ENCODE data around the gene PHACTR1.

The PHACTR1 gene

DNA sequence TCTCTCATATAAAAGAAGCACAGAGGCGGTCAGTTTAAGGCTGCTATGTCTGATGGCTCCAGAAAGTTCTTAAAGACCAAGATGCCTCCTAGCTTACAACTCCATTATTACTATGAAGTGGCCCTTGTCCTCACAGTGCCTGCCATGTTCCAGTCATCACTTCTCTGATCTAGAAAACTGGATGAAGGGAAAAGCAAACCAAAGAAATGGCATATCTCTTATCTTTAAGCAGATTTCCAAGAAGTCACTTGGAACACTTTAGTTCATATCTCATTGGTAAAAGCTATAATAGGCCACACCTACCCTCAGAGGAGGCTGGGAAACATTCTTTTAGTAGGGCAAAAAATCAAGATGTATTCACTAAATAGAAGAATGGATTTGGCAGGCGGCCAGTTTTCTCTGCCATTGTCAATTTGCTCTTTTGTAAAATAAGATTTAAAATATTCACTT, 322.2 kb downstream of the PHACTR1 start:
- no peak for DNase-seq

DNA sequence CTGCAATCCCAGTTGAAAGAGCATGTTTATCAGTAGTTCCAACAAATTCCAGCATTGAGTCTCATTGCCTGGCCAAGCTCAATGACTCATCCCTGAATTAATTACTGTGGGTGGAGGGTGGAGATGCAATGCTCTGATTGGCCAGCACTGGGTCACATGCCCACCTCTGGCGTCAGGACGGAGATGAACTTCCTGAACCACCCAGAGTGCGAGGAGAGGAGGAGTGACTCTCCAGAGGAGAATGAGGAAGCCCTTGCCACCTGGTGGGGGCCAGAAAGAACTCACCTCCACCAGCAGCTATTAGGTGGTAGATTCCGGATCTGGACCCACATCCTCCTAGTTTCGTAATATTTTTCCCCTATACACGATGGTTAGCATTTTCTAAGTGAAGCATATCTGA, 327.8 kb downstream of the PHACTR1 start:
- DNase-seq = no peak

DNA sequence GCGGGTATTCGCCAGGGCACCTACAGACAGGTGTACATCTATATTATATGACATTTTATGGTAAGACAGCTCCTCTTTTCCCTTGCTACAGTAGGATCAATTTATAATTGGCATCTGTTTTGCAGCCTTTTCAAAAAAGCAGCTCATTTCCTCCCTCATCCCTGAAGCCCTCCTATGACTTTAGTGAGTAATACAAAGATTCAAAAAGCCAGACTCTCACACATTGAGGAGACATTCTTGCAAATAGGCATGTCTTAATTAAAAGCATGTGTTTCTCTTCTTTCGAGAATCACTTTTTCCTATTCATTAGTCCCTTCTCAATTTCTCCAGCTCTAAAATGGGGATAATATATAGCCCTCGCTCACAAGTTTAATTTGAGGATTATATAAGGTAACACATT, 328.3 kb downstream of the PHACTR1 start:
- no peak for DNase-seq

DNA sequence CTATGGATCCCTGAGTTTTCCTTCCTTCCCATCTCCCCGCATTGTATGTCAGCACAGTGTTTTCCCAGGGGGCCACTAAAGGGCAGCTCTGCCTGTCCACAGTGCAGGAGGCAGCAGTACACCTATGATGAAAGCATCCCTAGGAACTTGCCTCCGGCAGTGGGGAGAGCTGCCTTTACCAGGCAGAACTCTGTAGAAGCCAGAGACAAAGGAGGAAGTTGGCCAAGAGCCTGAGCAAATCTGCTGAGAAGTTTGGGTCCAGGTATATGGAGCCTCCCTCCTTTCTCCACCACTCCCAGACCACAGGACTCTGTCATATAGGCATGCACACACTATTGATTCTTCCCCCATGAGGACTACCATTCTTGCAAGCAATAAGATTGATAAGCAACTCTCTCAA, 329.1 kb downstream of the PHACTR1 start:
- DNase-seq = no peak

DNA sequence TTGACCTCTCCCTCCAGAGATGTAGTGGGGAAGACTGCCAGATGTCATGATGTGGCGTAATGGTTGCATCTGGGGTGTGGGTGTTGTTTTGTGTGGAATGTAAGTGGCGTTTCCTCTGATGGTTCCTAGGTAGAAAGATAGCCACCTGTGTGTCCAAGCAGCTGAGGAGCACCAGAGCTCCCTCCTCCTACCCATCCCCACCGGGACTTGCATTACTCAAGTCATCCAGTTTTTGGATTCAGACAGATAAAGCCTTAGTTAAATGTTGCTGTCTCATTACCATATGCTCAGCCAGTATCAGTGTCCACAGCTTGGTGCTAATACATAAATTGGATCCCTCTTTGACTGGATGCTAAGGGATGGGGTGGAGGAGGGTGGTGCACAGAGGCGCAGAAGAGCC, 329.5 kb downstream of the PHACTR1 start:
- DNase-seq = no peak

DNA sequence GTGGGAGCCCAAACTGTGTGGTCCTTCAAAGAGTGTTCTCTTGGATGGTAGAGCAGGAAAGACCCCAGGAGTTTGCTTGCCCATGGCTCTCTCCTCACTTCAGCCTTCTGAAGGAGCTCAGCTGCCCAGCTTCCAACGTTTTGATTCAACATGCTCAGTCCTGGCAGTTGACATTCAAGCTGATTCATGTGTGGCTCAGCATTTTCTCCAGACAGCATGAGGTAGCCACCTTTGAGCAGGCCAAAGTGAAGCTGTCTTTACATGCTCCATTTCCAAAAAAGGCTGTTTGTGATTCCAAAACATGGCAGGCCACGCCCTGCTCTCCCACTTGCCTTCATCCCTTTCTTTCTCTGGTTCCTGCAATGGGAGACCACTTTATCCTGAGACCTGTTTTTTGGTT, 331.5 kb downstream of the PHACTR1 start:
- DNase-seq = no peak

DNA sequence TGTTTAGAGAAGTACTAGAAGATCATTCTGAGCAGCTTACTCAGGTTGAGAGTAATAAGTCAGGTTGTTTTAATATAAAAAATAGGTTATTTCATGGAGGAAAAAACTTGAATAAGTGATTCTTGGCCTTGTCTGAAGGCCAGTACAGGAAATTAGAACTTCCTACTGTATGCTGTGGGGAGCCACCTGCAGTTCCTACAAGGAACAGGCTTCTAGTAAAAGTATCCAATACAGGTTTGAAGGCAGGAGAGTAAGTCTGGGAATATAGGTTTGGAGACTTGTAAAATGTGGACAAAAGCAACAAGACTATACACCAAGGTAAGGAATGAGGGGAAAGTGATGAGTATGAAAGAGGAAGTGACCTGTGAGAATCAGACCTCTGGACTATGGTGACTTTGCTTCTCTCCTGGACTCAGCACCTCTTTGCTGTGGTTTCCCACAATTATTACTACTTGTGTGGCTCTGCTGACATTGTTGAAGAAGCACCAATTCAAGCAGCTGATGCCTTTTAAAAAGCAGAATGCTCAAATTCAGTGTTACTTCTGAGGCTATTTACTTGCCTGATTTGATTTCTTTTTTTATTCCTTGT, 333.2 kb downstream of the PHACTR1 start:
- DNase-seq = no peak

DNA sequence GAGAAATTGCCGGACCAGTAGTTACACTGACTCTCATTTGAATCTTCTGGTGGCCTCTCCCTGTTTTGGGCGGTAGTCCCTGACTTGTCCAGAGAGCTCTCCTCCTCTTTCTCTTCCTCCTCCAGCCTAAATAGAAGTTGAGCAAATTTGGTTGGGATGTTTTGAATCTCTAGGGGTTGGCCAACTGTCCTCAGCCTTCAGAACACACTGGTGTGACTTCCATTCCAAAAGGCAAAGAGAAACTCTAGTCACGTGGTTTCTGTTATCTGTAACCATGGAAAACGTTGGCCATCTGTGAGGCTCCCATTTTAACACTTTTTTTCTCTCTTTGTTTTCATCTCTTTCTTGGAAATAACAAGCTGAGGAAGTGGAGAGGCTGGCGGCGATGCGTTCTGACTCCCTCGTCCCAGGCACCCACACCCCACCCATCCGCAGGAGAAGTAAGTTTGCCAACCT, 336.5 kb downstream of the PHACTR1 start:
- no peak for DNase-seq

DNA sequence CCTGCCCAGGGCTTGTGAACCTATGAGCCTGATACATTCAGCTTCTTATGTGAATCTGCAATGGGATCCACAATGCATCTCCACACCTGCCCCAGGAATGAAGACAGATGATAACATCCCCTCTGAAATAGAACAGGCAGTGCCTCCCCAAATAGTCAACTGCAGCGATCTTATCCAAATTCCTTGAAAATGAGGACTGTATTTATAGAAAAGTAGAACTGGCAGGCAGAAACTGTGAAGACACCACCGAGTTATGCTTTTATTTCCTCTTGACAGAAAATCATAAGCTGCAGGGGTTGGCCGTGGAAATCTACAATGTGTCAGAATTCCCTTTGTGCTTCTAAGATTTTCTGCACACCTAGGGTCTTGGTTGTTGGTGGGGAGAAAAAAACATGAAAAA, 341.5 kb downstream of the PHACTR1 start:
- DNase-seq = no peak

DNA sequence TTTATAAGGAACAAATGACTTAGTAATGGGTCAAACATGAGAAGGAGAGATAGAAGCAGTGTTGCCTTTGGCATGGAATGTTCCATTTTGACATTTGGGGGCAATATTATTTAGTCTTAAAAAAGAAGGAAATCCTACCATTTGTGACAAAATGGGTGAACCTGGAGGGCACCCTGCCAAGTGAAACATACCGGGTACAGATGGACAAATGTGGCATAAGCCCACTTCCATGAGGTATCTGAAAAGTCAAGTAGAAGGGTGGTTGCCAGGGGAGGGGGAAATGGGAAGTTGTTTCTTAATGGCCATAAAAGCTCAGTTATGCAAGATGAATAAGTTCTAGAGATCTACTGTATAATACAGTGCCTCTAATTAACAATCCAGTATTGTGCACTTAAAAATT, 342.5 kb downstream of the PHACTR1 start:
- DNase-seq = no peak

DNA sequence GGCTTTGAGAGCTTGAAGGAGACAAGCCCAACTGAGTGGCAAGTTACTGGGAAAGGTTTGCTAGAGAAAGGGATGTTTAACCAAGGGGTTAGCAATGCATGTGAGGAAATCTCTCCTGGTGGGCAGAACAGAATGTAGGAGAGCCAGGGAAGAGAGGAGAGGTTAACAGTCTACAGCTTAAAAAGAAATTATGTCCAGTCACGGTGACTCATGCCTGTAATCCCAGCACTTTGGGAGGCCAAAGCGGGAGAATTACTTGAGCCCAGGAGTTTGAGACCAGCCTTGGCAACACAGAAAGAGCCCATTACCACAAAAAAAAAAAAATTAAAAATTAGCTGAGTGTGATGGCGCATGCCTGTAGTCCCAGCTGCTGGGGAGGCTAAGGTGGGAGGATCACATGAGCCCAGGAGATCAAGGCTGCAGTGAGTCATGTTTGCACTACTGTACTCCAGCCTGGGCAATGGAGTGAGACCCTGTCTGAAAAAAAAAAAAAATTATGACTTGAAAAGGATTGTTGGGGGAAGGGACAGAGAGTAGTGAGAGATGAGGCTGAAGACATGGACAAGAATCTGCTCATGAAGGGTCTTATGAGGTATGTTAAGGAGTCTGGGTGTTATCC, 346.8 kb downstream of the PHACTR1 start:
- DNase-seq = no peak

DNA sequence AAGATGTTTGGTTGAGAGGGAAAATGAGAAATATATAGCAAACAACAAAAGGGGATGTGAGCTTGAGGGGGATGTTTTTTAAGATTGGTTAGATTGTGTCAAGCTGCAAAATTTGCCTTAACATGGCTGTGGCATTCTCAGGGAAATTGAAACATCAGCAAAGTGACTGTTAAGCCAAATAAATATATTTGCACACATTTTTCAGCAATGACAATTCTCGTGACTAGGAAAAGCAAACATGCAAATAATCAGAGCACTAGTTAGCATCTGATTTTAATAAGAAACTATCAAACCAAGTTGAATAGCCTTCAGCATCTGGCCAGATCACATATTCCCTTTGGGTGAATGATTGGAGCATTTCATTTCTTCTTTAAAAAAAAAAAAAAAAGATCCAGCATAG, 349.0 kb downstream of the PHACTR1 start:
- DNase-seq = no peak

DNA sequence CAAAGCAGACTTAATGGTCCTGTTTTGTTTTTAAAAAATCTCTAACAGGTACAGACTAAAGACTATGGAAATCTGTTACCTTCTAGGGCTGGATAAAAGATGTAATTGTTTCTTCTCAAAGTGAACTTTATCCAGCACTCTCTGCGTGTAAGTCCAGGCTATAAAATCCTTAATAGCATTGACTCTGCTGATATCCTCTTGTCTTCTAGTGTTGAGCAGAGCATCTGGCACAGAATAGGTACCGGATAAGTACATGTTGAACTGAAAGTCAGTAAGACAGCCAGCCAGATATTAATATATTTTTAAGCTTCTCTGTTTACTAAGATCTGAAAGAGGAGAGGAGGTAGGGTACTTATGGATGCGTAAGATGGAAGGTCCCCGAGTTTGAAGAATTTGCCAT, 349.5 kb downstream of the PHACTR1 start:
- DNase-seq = no peak

DNA sequence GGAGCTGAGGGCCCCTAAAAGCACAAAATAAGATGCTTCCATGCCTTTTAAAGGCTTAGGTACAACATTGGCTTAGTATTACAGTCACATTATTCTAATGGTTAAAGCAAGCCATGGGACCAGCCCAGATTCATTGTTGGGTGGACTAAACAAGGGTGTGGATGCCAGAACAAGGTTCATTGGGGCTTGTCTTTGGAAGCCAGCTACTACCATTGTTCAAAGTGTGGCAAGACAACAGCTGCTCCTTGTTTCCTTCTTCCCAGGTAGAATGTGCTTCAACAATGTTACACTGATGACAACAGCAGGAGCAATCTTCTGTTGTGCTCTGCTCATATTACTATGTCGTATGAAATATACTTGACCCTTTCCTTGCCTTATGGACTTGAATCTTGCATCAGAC, 350.3 kb downstream of the PHACTR1 start:
- no peak for DNase-seq

DNA sequence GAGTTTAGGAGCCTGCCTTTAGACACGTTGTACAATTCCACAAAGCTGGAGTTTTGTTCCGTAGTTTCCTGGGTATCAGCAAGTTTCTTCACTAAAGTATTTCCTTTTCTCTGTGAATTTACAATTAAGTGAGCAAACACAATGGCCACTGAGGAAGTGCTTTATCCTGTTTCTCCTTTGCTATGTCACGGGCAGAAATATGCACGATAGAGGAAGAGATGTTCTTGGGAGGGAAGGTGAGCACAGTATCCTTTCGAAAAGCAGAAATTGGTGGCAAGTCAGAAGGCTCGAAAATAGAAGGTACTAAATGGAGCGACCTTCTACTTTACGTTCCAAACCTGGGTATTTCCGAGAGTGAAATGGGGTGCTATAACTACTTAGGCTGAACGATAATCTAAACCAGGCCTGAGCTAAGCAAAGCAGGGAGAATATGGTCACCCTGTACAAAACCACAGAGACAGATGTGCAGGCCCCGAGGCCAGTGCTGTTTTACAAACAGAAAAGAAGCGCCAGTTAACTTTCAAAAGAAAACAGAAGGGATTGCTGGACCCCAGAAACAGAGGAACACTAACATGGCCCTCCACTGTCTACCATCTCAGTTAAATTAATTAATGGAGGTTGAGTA, 352.1 kb downstream of the PHACTR1 start:
- DNase-seq = no peak

DNA sequence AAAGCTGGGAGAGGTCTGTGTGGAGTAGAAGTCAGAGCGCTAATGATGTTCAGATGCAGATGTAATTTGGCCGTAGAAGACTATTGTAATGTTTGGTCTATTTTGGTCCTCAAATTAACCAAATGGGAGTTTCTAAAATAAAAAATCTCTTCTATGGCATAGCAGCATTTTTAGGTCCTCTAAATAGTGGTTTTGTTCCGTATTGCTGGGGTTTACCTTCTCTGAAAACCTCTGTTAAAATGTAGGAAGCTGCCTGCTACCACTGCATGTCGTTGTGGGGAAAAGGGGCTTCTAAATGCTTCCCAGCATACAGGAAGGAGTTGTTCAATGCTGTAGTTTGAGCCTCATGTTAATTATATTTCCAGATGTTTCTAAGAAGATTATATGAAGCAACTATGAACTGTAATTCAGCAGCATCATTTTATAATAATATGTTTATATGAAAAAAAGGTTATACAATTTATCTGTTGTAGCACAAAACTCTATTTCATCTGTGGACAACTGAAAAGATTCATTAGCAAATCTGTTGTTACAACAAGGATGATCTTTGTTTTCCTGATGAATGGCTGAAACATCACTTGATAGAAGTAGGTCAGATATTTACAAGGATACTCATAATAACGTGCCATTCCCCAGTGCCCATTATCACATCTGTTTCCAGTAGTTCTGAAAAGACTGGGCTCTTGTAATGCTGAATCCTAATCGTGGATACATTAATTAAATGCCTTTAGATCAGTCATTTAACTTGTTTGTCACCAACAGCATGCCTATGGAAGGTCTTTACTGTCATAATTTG, 355.2 kb downstream of the PHACTR1 start:
- no peak for DNase-seq

DNA sequence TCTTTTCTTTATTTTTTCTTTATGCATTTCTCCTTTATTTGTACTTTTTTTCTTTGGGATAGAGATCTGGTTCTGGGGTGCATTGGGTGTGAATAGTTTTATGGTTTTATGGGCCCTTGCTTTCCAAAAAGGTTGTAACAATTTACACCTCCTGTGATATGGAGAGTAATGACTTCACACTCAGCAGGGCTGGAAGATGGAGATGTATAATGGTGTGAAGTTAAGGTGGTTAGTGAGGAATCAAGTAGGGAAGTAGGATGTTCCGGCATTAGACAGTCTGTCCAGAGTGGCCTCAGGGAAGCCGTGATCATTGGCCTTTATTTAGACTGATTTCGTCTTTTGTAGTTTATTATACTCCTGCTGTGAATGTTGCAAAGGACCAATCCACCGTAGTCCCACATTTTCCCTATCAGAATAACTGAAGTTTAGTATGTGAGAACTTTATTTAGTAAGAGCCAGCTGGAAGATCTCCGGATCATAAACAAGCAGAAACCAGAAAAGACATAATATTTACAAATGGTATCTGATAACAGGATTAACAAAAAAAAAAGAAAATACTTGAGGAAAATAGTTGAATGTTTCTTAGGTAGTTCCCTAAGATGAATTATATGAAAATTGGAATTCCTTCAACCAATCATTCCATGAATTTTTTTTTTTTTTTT, 356.2 kb downstream of the PHACTR1 start:
- no peak for DNase-seq

DNA sequence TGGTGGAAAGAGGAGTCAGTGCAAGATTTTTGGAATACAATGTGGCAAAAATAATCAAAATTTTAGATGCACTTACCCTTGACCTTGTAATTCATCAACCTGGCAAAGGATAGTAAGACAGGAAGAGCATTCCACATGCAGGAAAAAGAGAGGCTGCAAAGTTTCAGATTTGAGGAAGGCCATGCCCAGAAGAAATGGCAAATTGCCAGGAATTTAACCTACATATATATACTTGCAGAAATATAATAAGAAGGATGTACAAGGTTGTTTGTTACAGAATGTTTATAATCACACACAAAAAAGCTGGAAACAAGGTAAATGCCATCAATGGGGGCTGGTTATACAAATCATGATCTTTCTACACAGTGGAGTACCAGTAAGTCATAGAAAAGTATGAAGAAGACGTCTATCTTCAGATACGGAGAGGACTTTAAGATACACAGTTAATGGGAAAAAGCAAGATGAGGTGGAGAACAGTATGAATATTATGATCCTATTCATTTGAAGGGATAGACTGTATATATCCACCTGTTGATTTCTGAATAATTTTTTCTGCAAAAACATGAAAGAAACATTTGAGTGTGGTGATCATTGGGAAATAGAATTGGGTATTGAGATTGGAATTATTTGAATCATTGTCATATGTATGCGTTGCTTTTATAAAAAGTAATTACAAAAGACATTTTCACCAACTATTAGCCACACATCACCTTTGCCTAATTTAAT, 358.0 kb downstream of the PHACTR1 start:
- no peak for DNase-seq

DNA sequence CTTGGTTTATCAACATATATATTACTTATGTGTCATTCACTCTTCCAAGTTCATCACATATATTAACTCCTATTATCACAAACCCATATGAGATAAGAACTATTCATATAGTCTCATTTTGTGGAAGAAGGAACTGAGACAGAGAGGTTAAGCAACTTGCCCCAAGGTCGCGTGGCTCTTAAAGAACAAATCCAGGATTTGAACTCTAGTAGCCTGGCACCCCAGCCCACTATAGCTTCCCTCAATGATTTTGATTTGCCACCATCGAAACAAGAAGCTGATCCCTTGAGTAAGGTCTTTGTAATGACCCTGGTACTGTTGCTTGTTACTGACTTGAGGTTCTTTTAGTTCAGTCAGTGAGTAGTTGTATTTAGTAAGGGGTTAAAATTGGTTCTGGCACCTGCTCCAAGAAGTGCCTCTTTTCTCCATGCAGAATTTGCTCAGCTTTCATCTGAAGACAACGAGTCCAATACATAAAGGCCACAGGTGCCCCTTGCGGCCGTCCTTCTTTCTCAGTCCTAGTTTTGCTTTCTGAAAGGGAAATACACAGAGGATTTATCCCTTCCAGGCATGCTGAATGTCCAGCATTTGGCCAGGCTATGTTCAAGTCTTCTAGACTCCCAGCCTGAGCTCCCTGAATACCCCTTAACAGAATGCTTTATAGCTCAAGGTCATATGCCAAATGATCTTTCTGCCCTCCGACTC, 358.7 kb downstream of the PHACTR1 start:
- DNase-seq = no peak

DNA sequence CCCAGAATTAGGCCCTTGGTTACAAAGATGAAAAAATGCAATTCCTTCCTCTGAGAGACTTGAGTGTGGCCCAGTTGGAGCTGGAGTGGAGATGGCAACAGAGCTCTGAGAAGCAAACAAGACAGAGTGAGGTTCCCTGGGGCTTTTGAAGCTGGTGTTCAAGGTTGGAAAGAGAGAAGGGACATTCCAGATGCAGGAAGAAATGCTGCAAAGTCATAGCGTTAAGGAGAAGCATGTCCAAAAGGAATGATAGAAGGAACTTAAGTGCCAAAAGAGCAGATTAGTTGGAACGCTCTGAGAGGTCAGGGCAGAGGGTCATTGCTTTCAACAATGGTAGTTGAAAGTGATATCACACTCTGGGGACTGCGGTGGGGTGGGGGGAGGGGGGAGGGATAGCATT, 360.0 kb downstream of the PHACTR1 start:
- DNase-seq = no peak

DNA sequence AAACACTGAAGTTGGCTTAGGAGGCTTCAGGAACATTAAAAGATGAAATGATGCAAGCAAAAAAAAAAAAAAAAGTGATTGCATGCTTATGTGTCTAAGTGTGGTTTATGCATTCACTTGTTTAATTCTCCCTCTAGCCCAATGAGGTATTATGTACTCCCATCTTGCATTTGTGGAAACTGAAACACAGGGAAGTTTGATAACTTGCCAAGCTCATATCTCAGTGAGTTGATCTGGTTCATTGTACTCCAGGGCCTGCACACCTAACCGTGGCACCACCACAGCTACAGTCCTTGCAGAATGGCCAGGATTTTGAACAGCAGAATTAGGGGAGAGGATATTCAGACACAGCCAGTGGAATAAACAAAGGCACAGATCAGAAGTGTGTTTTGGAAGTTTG, 360.6 kb downstream of the PHACTR1 start:
- DNase-seq = no peak

Measured in stimulated activated naive CD4-positive, alpha-beta T cell treated with Interleukin-2 at 50 U/mL for 16 hours (primary cell).